Astrocyte (in vitro differentiated cells and primary cell): Measurements from ENCODE around the gene TNFRSF13B. TPM values are rescaled to one million over a fixed set of nuclear protein-coding genes. Genes with fewer than 3 reads are reported as not detected.

Source experiments
- DNase-seq: peaks from one replicate; pipeline ENCODE4 v3.0.0-alpha.2; 2010; ENCODE audit warnings: low read depth
- FAIRE-seq: peaks from 2 replicates; lab custom pipeline; 2011; peaks lifted over from hg19 to GRCh38; lab: Jason Lieb, UNC
- H2AFZ ChIP-seq: 2 replicates; pipeline ENCODE4 v1.6.0; 2012; ENCODE audit warnings: low read depth, low read length, inconsistent platforms
- H3K27ac ChIP-seq: 2 replicates; pipeline ENCODE4 v1.5.1; 2011; ENCODE audit warnings: low read depth, low read length, inconsistent platforms
- H3K27me3 ChIP-seq: 2 replicates; pipeline ENCODE4 v1.6.0; 2011; ENCODE audit warnings: low read length, inconsistent platforms; ENCODE audit not compliant: insufficient read depth
- H3K36me3 ChIP-seq: 2 replicates; pipeline ENCODE4 v1.5.1; 2011; ENCODE audit warnings: low read length, inconsistent platforms; ENCODE audit not compliant: insufficient read depth
- H3K4me1 ChIP-seq: 2 replicates; pipeline ENCODE4 v1.5.1; 2011; ENCODE audit warnings: low read length, inconsistent platforms; ENCODE audit not compliant: insufficient read depth
- H3K4me2 ChIP-seq: 2 replicates; pipeline ENCODE4 v1.6.0; 2012; ENCODE audit warnings: low read length, inconsistent platforms
- H3K4me3 ChIP-seq: 2 replicates; pipeline ENCODE4 v1.5.1; 2011; ENCODE audit warnings: low read depth, mild to moderate bottlenecking, low read length, inconsistent platforms; ENCODE audit not compliant: insufficient read depth
- H3K79me2 ChIP-seq: 2 replicates; pipeline ENCODE4 v1.6.0; 2012; ENCODE audit warnings: mild to moderate bottlenecking, low read length, inconsistent platforms; ENCODE audit not compliant: insufficient read depth
- H3K9ac ChIP-seq: 2 replicates; pipeline ENCODE4 v1.6.0; 2012; ENCODE audit warnings: mild to moderate bottlenecking, low read length, inconsistent platforms
- H3K9me3 ChIP-seq: 2 replicates; pipeline ENCODE4 v1.5.1; 2012; ENCODE audit warnings: low read depth, mild to moderate bottlenecking, low read length, inconsistent platforms; ENCODE audit not compliant: insufficient read depth
- H4K20me1 ChIP-seq: 2 replicates; pipeline ENCODE4 v1.6.0; 2012; ENCODE audit warnings: low read length, inconsistent platforms; ENCODE audit not compliant: insufficient read depth
- H3K27ac Mint-ChIP-seq: one replicate; pipeline ENCODE4 v1.8.0; 2021; ENCODE audit warnings: mild to moderate bottlenecking, mixed read lengths; ENCODE audit not compliant: unreplicated experiment
- H3K27me3 Mint-ChIP-seq: one replicate; pipeline ENCODE4 v1.8.0; 2021; ENCODE audit warnings: low read depth, mixed read lengths; ENCODE audit not compliant: unreplicated experiment
- H3K36me3 Mint-ChIP-seq: one replicate; pipeline ENCODE4 v1.8.0; 2021; ENCODE audit warnings: low read depth, mixed read lengths; ENCODE audit not compliant: unreplicated experiment
- H3K4me1 Mint-ChIP-seq: one replicate; pipeline ENCODE4 v1.8.0; 2021; ENCODE audit warnings: low read depth, mixed read lengths; ENCODE audit not compliant: unreplicated experiment
- H3K4me3 Mint-ChIP-seq: one replicate; pipeline ENCODE4 v1.8.0; 2021; ENCODE audit warnings: mild to moderate bottlenecking, moderate library complexity, mixed read lengths; ENCODE audit not compliant: unreplicated experiment
- H3K9me3 Mint-ChIP-seq: one replicate; pipeline ENCODE4 v1.8.0; 2021; ENCODE audit warnings: mild to moderate bottlenecking, mixed read lengths; ENCODE audit not compliant: unreplicated experiment
- CTCF ChIP-seq: IDR thresholded peaks from 2 replicates; pipeline ENCODE4 v1.5.1; 2011; ENCODE audit warnings: low read depth, mild to moderate bottlenecking, inconsistent platforms, low read length, moderate library complexity; ENCODE audit not compliant: insufficient read depth
- EZH2 ChIP-seq: IDR thresholded peaks from 2 replicates; pipeline ENCODE4 v1.6.1; 2012; ENCODE audit warnings: mild to moderate bottlenecking, low read length, inconsistent platforms; ENCODE audit not compliant: insufficient read depth
- total RNA-seq: library from RNA; stranded (reverse); gene quantifications from 2 replicates; pipeline ENCODE4 v1.2.1, GENCODE V29; 2021

TNFRSF13B gene
- total RNA-seq, 1 donor from 2014 or later, result not detected

DNA sequence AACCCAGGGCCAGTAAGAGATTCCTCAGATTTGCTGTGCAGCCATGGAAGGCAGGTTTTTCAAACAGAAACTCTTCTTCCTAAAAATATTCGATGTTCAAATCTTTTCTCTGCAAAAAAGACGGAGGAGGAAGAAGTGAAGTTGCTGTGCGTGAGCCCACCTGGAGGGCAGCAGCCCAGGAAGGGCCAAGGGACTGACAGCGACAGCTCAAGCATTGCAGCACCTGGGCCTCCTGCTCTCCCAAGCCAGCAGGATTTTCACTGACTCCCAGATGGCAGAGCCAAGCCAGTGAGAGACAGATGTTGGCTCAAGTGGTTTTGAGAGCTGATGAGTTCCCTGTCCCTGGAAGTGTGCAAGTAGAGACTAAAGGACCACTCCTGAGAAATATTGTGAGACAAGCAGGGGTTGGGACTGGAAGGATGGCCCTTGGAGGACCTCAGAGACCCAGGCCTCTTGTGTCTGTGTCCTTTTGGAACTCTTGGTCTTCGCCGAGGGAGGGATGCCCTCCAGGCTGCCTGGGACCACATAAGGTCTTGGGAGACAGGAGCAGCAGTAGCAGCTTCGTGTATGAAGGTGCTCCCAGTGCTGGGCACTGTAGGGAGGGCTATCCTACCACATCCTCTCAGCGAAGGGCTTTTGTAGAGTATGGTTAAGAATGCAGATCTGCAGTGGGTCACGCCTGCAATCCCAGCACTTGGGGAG, 29.3 kb upstream of the TNFRSF13B start:
- Histone ChIP-seq H3K4me2 (no peak overlapping the region), H3K79me2 (no peaks in the 10 kb centered on the region), H3K9me3 (no peaks in the 10 kb centered on the region), H3K4me1 (no peaks in the 10 kb centered on the region), H3K27me3 (no peaks in the 10 kb centered on the region), H3K36me3 (no peaks in the 10 kb centered on the region), H2AFZ (no peak overlapping the region), H3K9ac (no peak overlapping the region), H3K27ac (no peak overlapping the region), H3K4me3 (no peak overlapping the region), H4K20me1 (peaks cover 6% of the 10 kb centered on the region)
- Mint-ChIP-seq H3K9me3 (no peaks in the 10 kb centered on the region), H3K4me1 (no peaks in the 10 kb centered on the region), H3K27ac (no peak overlapping the region), H3K27me3 (peaks cover 19% of the 10 kb centered on the region), H3K4me3 (no peak overlapping the region), H3K36me3 (no peaks in the 10 kb centered on the region)
- FAIRE-seq (no peak), DNase-seq (no peak)
- no peak for TF ChIP-seq EZH2
- no peak for TF ChIP-seq CTCF

DNA sequence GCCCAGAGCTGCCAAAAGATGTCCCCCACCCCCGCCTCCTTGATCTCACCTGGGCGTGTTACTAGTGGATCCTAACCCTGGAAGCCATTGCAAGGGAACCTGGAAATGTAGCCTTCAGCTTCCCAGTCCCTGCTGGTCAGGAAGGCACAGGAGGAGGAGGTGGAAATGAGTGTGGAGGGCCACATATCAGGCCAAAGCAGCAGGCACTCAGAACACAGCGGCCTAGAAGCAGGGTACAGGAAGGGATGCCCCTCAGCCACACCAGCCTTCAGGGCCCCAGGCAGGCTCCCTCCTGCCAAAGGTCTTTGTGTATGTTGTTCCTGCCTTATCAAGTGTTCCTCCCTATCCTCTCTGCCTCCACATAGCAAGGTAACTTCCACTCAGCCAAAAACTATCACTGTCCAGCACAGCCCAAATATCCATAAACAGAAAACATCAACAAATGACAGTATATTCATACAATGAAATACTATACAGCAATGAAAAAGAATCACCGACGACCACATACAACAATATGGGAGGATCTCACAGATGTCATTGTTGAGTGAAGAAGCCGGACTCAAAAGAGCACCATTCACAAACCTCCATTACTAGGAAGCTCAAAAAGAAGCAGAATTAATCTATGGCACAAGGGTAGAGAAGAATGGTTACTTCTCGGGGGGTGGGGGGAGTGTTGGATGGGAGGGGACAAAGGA, 28.2 kb upstream of the TNFRSF13B start:
- H3K27ac ChIP-seq, result no peak overlapping the region
- Mint-ChIP-seq H3K4me3 (no peak overlapping the region), H3K9me3 (no peaks in the 10 kb centered on the region), H3K4me1 (no peaks in the 10 kb centered on the region), H3K36me3 (no peaks in the 10 kb centered on the region), H3K27ac (no peak overlapping the region), H3K27me3 (peaks cover 16% of the 10 kb centered on the region)
- H3K9ac ChIP-seq, result no peak overlapping the region
- no peak overlapping the region for H2AFZ ChIP-seq
- H3K27me3 ChIP-seq, result no peaks in the 10 kb centered on the region
- no peak for FAIRE-seq
- peaks cover 6% of the 10 kb centered on the region for H4K20me1 ChIP-seq
- H3K9me3 ChIP-seq, result no peaks in the 10 kb centered on the region
- no peak overlapping the region for H3K4me2 ChIP-seq
- no peak for DNase-seq
- no peaks in the 10 kb centered on the region for H3K36me3 ChIP-seq
- no peaks in the 10 kb centered on the region for H3K79me2 ChIP-seq
- no peak for TF ChIP-seq EZH2
- TF ChIP-seq CTCF, result no peak
- no peaks in the 10 kb centered on the region for H3K4me1 ChIP-seq
- no peak overlapping the region for H3K4me3 ChIP-seq
